SJCRH30 (cell line): ENCODE data around the gene MCU. TPM values are rescaled to one million over a fixed set of nuclear protein-coding genes. Genes with fewer than 3 reads are reported as not detected.
A peak's percentile ranks its signal among the peaks of the same experiment; 100 is the strongest.

Experiments
- DNase-seq, 2 experiments: peaks; one replicate each; pipeline ENCODE4 v3.0.0-alpha.2; 2015 to 2020
- H3K27ac ChIP-seq: fragments of 250-450 bp; sonication (Bioruptor Pico); 2 replicates; pipeline ENCODE4 v1.5.1; 2020; ENCODE audit warnings: mild to moderate bottlenecking, moderate library complexity
- H3K27me3 ChIP-seq: fragments of 250-450 bp; sonication (Bioruptor Pico); 2 replicates; pipeline ENCODE4 v1.5.1; 2020; ENCODE audit warnings: mild to moderate bottlenecking, moderate library complexity
- H3K36me3 ChIP-seq: fragments of 250-450 bp; sonication (Bioruptor Pico); 2 replicates; pipeline ENCODE4 v1.5.1; 2020; ENCODE audit warnings: mild to moderate bottlenecking, moderate library complexity
- H3K4me1 ChIP-seq: fragments of 250-450 bp; sonication (Bioruptor Pico); 2 replicates; pipeline ENCODE4 v1.5.1; 2020; ENCODE audit warnings: mild to moderate bottlenecking, moderate library complexity
- H3K4me3 ChIP-seq: fragments of 250-450 bp; sonication (Bioruptor Pico); 2 replicates; pipeline ENCODE4 v1.5.1; 2020; ENCODE audit warnings: mild to moderate bottlenecking, moderate library complexity
- H3K9me3 ChIP-seq: fragments of 250-450 bp; sonication (Bioruptor Pico); replicated peaks from 2 replicates; pipeline ENCODE4 v1.5.1; 2020; ENCODE audit warnings: mild to moderate bottlenecking, moderate library complexity
- total RNA-seq: library from RNA; depleted of rRNA; stranded (reverse); fragments of >200 nt; shearing (Covaris generic); gene quantifications from 2 replicates; pipeline ENCODE4 v1.2.3, GENCODE V29; 2014

MCU gene
- total RNA-seq, 1 experiment from 2014 or later: 53.7 TPM

GRCh38 chr10:72828294-72828693, 136.4 kb downstream of the MCU start:
- Histone ChIP-seq H3K36me3 (0 out of 2 replicates have a peak, but pooled peaks cover 3% of the 10 kb centered on the region), H3K27me3 (no peaks in the 10 kb centered on the region), H3K9me3 (0 out of 2 replicates have a peak, but pooled peaks cover under 1% of the 10 kb centered on the region), H3K4me3 (no peak overlapping the region), H3K27ac (no peak overlapping the region), H3K4me1 (peaks cover 7% of the 10 kb centered on the region; the same call in 1 of the 2 replicates)
- DNase-seq: no peak

GRCh38 chr10:72830625-72831024, 138.7 kb downstream of the MCU start:
- H3K4me3 ChIP-seq: no peak overlapping the region
- no peaks in the 10 kb centered on the region for H3K27me3 ChIP-seq
- H3K9me3 ChIP-seq: no peaks in the 10 kb centered on the region
- no peak for DNase-seq
- peaks cover 7% of the 10 kb centered on the region; the same call in 1 of the 2 replicates for H3K4me1 ChIP-seq
- peaks cover 6% of the 10 kb centered on the region; the same call in 1 of the 2 replicates for H3K36me3 ChIP-seq
- no peak overlapping the region for H3K27ac ChIP-seq

- DNase-seq: no peak
- Histone ChIP-seq H3K4me3 (no peak overlapping the region), H3K36me3 (peaks cover 6% of the 10 kb centered on the region; the same call in 1 of the 2 replicates), H3K27ac (no peak overlapping the region), H3K9me3 (no peaks in the 10 kb centered on the region), H3K4me1 (no peaks in the 10 kb centered on the region), H3K27me3 (no peaks in the 10 kb centered on the region)
Measured at GRCh38 chr10:72831696-72832409, 139.9 kb downstream of the MCU start.

GRCh38 chr10:72832701-72833100, 140.8 kb downstream of the MCU start:
- Histone ChIP-seq H3K4me1 (no peaks in the 10 kb centered on the region), H3K27ac (no peak overlapping the region), H3K36me3 (peaks cover 3% of the 10 kb centered on the region; the same call in 1 of the 2 replicates), H3K9me3 (no peaks in the 10 kb centered on the region), H3K4me3 (no peak overlapping the region), H3K27me3 (no peaks in the 10 kb centered on the region)
- no peak for DNase-seq

GRCh38 chr10:72834183-72834825, 142.4 kb downstream of the MCU start:
- Histone ChIP-seq H3K4me3 (no peak overlapping the region), H3K4me1 (no peaks in the 10 kb centered on the region), H3K9me3 (no peaks in the 10 kb centered on the region), H3K27ac (no peak overlapping the region), H3K36me3 (peaks cover 3% of the 10 kb centered on the region; the same call in 1 of the 2 replicates), H3K27me3 (no peaks in the 10 kb centered on the region)
- peak; percentile 35 to 68 for DNase-seq

- H3K27ac ChIP-seq: no peak overlapping the region
- H3K27me3 ChIP-seq: no peaks in the 10 kb centered on the region
- H3K4me1 ChIP-seq: no peaks in the 10 kb centered on the region
- 0 out of 2 replicates have a peak, but pooled peaks cover 6% of the 10 kb centered on the region for H3K9me3 ChIP-seq
- peaks cover 4% of the 10 kb centered on the region for H3K36me3 ChIP-seq
- DNase-seq: no peak
- no peak overlapping the region for H3K4me3 ChIP-seq
Measured at GRCh38 chr10:72840319-72840718, 148.4 kb downstream of the MCU start.

- Histone ChIP-seq H3K4me1 (no peaks in the 10 kb centered on the region), H3K27ac (no peak overlapping the region), H3K4me3 (no peak overlapping the region), H3K9me3 (0 out of 2 replicates have a peak, but pooled peaks cover 6% of the 10 kb centered on the region), H3K27me3 (no peaks in the 10 kb centered on the region), H3K36me3 (peaks cover 4% of the 10 kb centered on the region)
- no peak for DNase-seq
Measured at GRCh38 chr10:72841487-72841886, 149.5 kb downstream of the MCU start.

GRCh38 chr10:72842164-72842563, 150.2 kb downstream of the MCU start:
- no peak overlapping the region for H3K27ac ChIP-seq
- 0 out of 2 replicates have a peak, but pooled peaks cover 6% of the 10 kb centered on the region for H3K9me3 ChIP-seq
- H3K4me3 ChIP-seq: no peak overlapping the region
- H3K4me1 ChIP-seq: no peaks in the 10 kb centered on the region
- peaks cover 4% of the 10 kb centered on the region for H3K36me3 ChIP-seq
- DNase-seq: no peak
- H3K27me3 ChIP-seq: no peaks in the 10 kb centered on the region

GRCh38 chr10:72846238-72846637, 154.3 kb downstream of the MCU start:
- Histone ChIP-seq H3K27ac (no peak overlapping the region), H3K9me3 (0 out of 2 replicates have a peak, but pooled peaks cover 11% of the 10 kb centered on the region), H3K36me3 (peaks cover 9% of the 10 kb centered on the region), H3K27me3 (no peaks in the 10 kb centered on the region), H3K4me3 (no peak overlapping the region), H3K4me1 (no peaks in the 10 kb centered on the region)
- DNase-seq: no peak

- Histone ChIP-seq H3K9me3 (0 out of 2 replicates have a peak, but pooled peaks cover 11% of the 10 kb centered on the region), H3K4me3 (no peak overlapping the region), H3K36me3 (peaks cover 14% of the 10 kb centered on the region), H3K27me3 (no peaks in the 10 kb centered on the region), H3K4me1 (no peaks in the 10 kb centered on the region), H3K27ac (no peak overlapping the region)
- no peak for DNase-seq
Measured at GRCh38 chr10:72847681-72848080, 155.7 kb downstream of the MCU start.

- Histone ChIP-seq H3K27me3 (no peaks in the 10 kb centered on the region), H3K27ac (no peak overlapping the region), H3K4me3 (no peak overlapping the region), H3K4me1 (no peaks in the 10 kb centered on the region), H3K36me3 (peaks cover 10% of the 10 kb centered on the region), H3K9me3 (0 out of 2 replicates have a peak, but pooled peaks cover 5% of the 10 kb centered on the region)
- no peak for DNase-seq
Measured at GRCh38 chr10:72850861-72851260, 158.9 kb downstream of the MCU start.

- H3K4me3 ChIP-seq: no peak overlapping the region
- DNase-seq: no peak
Measured at GRCh38 chr10:72851509-72851908, 159.6 kb downstream of the MCU start.

GRCh38 chr10:72852508-72852907, 160.6 kb downstream of the MCU start:
- DNase-seq: no peak
- Histone ChIP-seq H3K4me1 (no peaks in the 10 kb centered on the region), H3K9me3 (0 out of 2 replicates have a peak, but pooled peaks cover 5% of the 10 kb centered on the region), H3K36me3 (peaks cover 10% of the 10 kb centered on the region), H3K27me3 (no peaks in the 10 kb centered on the region), H3K27ac (no peak overlapping the region), H3K4me3 (no peak overlapping the region)

More at GRCh38 chr10:72851509-72851908, 159.6 kb downstream of the MCU start:
- Histone ChIP-seq H3K36me3 (peaks cover 10% of the 10 kb centered on the region), H3K9me3 (0 out of 2 replicates have a peak, but pooled peaks cover 5% of the 10 kb centered on the region), H3K4me1 (no peaks in the 10 kb centered on the region), H3K27me3 (no peaks in the 10 kb centered on the region), H3K27ac (no peak overlapping the region)

- H3K27ac ChIP-seq: no peak overlapping the region
- H3K4me3 ChIP-seq: no peak overlapping the region
Measured at GRCh38 chr10:72855129-72855528, 163.2 kb downstream of the MCU start.

GRCh38 chr10:72855790-72856189, 163.8 kb downstream of the MCU start:
- Histone ChIP-seq H3K9me3 (0 out of 2 replicates have a peak, but pooled peaks cover under 1% of the 10 kb centered on the region), H3K36me3 (peaks cover 13% of the 10 kb centered on the region), H3K27ac (no peak overlapping the region), H3K4me1 (no peaks in the 10 kb centered on the region), H3K27me3 (no peaks in the 10 kb centered on the region), H3K4me3 (no peak overlapping the region)
- DNase-seq: no peak

More at GRCh38 chr10:72855129-72855528, 163.2 kb downstream of the MCU start:
- H3K4me1 ChIP-seq: no peaks in the 10 kb centered on the region
- H3K27me3 ChIP-seq: no peaks in the 10 kb centered on the region
- H3K9me3 ChIP-seq: 0 out of 2 replicates have a peak, but pooled peaks cover 5% of the 10 kb centered on the region
- DNase-seq: no peak
- peaks cover 16% of the 10 kb centered on the region for H3K36me3 ChIP-seq
